Osteoblast (primary cell): ENCODE measurements around the gene DDX51. TPM values are rescaled to one million over a fixed set of nuclear protein-coding genes. Genes with fewer than 3 reads are reported as not detected.

Source experiments
- DNase-seq: peaks from one replicate; pipeline ENCODE4 v3.0.0; 2011; ENCODE audit warnings: low spot score, mixed read lengths; ENCODE audit not compliant: insufficient read length; ENCODE audit errors: missing footprints
- H2AFZ ChIP-seq: 2 replicates; pipeline ENCODE4 v1.6.0; 2011; ENCODE audit warnings: mild to moderate bottlenecking, low read length
- H3K27ac ChIP-seq: 2 replicates; pipeline ENCODE4 v1.5.1; 2011; ENCODE audit warnings: mild to moderate bottlenecking, low read depth, low read length, moderate library complexity
- H3K27me3 ChIP-seq: 2 replicates; pipeline ENCODE4 v1.6.0; 2012; ENCODE audit warnings: mild to moderate bottlenecking, control low read depth, inconsistent platforms, low read length, moderate library complexity; ENCODE audit not compliant: insufficient read depth
- H3K36me3 ChIP-seq: 2 replicates; pipeline ENCODE4 v1.5.1; 2011; ENCODE audit warnings: mild to moderate bottlenecking, low read length, control low read depth, moderate library complexity; ENCODE audit not compliant: insufficient read depth
- H3K4me1 ChIP-seq: 2 replicates; pipeline ENCODE4 v1.5.1; 2011; ENCODE audit warnings: mild to moderate bottlenecking, low read length, control low read depth, moderate library complexity; ENCODE audit not compliant: insufficient read depth
- H3K4me2 ChIP-seq: 2 replicates; pipeline ENCODE4 v1.6.0; 2011; ENCODE audit warnings: mild to moderate bottlenecking, low read length; ENCODE audit not compliant: insufficient read depth
- H3K4me3 ChIP-seq: fragments of 200-600 bp; sonication (generic); 3 replicates; pipeline ENCODE4 v1.5.1; 2012; ENCODE audit warnings: mild to moderate bottlenecking, low read length, inconsistent platforms; ENCODE audit not compliant: insufficient read depth
- H3K79me2 ChIP-seq: 2 replicates; pipeline ENCODE4 v1.6.0; 2012; ENCODE audit warnings: mild to moderate bottlenecking, low read length, control low read depth, inconsistent platforms; ENCODE audit not compliant: insufficient read depth
- H3K9me3 ChIP-seq: 2 replicates; pipeline ENCODE4 v1.5.1; 2011; ENCODE audit warnings: low read depth, low read length, control low read depth
- H4K20me1 ChIP-seq: 2 replicates; pipeline ENCODE4 v1.6.0; 2012; ENCODE audit warnings: mild to moderate bottlenecking, low read length, control low read depth; ENCODE audit not compliant: insufficient read depth
- total RNA-seq: library from RNA; depleted of rRNA; stranded (reverse); fragments of >200 nt; gene quantifications from 2 replicates; pipeline ENCODE4 v1.2.3, GENCODE V29; 2012
- TF ChIP-seq, protein P1 (sequence below): IDR thresholded peaks from 2 replicates; pipeline ENCODE4 v1.5.1; 2011; ENCODE audit warnings: mild to moderate bottlenecking, low read depth, low read length, moderate library complexity; ENCODE audit errors: extremely low read depth

Gene DDX51
- total RNA-seq, 1 donor, result 6.2 TPM

DNA sequence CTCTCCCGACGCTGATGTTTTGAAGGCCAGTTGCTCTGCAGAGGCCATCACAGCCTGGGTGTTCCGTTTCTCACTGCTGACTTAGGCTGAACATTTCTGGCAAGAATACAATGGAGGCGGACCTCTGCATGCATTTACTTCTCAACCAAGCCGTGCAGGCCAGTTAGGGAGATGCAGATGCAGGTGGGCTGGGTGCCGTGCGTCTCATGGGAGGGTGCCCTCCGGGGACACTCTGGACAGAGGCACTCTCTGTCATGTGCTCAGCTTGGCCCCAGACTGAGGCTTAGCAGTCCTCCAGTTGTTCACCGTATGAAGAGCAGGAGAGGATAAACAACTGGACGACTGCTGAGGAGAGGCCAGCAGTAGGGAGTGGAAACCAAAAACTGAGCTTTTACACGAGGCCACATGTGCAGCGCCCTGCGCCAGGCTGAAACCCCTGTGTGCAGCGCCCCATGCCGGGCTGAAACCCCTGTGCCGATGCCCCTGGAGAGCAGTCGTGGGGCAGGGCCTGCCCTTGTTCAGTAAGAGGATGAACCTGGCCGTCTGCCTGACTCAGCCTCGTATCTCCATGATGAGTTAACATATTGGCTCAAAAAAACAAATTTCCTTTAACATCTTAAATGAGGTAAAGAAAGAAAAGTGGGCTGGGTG lies 32.3 kb downstream of the DDX51 start:
- Histone ChIP-seq H4K20me1 (peaks cover 5% of the 10 kb centered on the region), H3K4me2 (no peak overlapping the region), H3K27me3 (no peaks in the 10 kb centered on the region), H3K4me1 (peaks cover 4% of the 10 kb centered on the region), H3K36me3 (peaks cover 70% of the 10 kb centered on the region), H3K9me3 (no peaks in the 10 kb centered on the region), H3K27ac (no peak overlapping the region), H3K79me2 (peaks cover 10% of the 10 kb centered on the region), H3K4me3 (no peak overlapping the region), H2AFZ (no peak overlapping the region)
- no peak for DNase-seq
- TF ChIP-seq, protein P1, sequence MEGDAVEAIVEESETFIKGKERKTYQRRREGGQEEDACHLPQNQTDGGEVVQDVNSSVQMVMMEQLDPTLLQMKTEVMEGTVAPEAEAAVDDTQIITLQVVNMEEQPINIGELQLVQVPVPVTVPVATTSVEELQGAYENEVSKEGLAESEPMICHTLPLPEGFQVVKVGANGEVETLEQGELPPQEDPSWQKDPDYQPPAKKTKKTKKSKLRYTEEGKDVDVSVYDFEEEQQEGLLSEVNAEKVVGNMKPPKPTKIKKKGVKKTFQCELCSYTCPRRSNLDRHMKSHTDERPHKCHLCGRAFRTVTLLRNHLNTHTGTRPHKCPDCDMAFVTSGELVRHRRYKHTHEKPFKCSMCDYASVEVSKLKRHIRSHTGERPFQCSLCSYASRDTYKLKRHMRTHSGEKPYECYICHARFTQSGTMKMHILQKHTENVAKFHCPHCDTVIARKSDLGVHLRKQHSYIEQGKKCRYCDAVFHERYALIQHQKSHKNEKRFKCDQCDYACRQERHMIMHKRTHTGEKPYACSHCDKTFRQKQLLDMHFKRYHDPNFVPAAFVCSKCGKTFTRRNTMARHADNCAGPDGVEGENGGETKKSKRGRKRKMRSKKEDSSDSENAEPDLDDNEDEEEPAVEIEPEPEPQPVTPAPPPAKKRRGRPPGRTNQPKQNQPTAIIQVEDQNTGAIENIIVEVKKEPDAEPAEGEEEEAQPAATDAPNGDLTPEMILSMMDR, result no peak

DNA sequence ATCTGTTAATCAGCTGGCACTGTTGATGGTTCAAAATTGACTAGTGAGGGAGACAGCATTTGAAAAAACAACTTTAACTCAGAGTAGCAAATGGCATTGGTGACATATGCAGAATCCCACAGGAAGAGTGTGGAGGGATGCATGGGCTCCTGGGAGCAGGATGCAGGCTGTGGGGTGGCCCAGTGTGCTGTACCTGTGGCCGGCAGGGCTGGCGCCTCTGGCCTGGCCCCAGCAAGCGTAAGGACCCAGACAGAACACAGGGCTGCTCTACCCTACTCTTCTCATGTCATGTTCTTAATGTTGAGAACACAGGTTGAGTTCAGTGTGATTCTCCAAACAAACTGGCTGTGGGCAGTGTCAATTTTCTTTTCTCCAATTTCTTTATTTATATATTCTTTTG lies 33.4 kb downstream of the DDX51 start:
- no peak overlapping the region for H3K4me3 ChIP-seq
- H3K79me2 ChIP-seq, result peaks cover 10% of the 10 kb centered on the region
- H4K20me1 ChIP-seq, result peaks cover 5% of the 10 kb centered on the region
- H3K27me3 ChIP-seq, result no peaks in the 10 kb centered on the region
- H3K4me2 ChIP-seq, result no peak overlapping the region
- no peak overlapping the region for H3K27ac ChIP-seq
- peaks cover 11% of the 10 kb centered on the region for H3K4me1 ChIP-seq
- no peak for DNase-seq
- H2AFZ ChIP-seq, result no peak overlapping the region
- H3K36me3 ChIP-seq, result peaks cover 59% of the 10 kb centered on the region
- TF ChIP-seq, protein P1, result no peak
- H3K9me3 ChIP-seq, result no peaks in the 10 kb centered on the region

DNA sequence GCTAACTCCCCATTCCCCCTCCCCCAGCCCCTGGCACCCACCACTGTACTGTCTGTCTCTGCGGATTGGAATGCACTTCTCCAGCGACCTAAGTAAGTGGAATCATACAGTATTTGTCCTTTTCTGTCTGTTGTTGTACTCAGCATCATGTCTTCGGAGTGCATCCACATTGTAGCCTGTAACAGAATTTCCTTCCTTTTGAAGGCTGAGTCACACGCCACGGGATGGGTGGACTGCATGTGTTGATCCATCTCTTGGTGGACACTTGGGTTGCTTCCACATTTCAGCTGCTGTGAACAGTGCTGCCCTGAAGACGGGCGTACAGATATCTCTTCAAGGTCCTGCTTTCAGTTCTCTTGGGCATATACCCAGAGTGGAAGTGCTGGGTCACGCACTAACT lies 34.4 kb downstream of the DDX51 start:
- Histone ChIP-seq H3K36me3 (peaks cover 54% of the 10 kb centered on the region), H4K20me1 (peaks cover 5% of the 10 kb centered on the region), H2AFZ (no peak overlapping the region), H3K4me3 (no peak overlapping the region), H3K27ac (no peak overlapping the region), H3K79me2 (peaks cover 14% of the 10 kb centered on the region), H3K9me3 (no peaks in the 10 kb centered on the region), H3K27me3 (no peaks in the 10 kb centered on the region), H3K4me2 (no peak overlapping the region), H3K4me1 (peaks cover 11% of the 10 kb centered on the region)
- TF ChIP-seq, protein P1, result no peak
- DNase-seq, result no peak

DNA sequence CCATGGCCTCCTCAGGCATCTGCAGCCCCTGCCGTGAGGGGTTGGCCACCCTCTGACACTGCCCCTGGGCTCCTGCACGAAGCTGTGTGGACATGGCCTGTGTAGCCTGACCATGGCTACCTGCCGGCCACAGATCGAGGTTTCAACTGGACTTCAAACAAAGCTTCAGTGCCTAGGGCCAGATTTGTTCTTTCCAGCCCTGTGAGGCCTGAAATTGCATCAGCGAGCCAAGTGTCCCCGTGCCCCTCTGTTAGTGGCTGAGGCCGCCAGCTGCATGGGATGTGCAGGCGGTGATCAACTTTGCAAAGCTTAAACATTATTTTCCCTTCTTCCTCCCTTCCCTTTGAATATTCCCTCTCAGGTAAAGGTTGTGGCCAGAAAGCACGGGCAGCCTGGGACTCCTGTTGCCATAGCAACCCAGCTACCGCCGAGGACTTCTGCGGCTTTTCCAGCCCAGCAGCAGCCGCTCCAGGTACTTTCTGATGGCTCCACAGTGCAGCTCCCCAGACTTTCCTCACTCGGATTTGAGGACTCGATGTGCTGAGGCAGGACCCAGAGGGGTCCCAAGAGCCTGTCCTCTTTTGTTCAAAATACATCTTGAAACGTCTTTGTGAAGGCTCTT lies 35.8 kb downstream of the DDX51 start:
- Histone ChIP-seq H3K4me2 (no peak overlapping the region), H3K79me2 (peaks cover 17% of the 10 kb centered on the region), H3K9me3 (no peaks in the 10 kb centered on the region), H3K36me3 (peaks cover 42% of the 10 kb centered on the region), H3K4me1 (peaks cover 11% of the 10 kb centered on the region), H3K4me3 (no peak overlapping the region), H3K27me3 (no peaks in the 10 kb centered on the region), H2AFZ (no peak overlapping the region), H4K20me1 (peaks cover 5% of the 10 kb centered on the region), H3K27ac (no peak overlapping the region)
- TF ChIP-seq, protein P1, result no peak
- no peak for DNase-seq
